DOHH2 (cell line): ENCODE results near the gene DYDC2.

Source experiments
- H3F3A ChIP-seq: fragments of 200-600 bp; sonication (generic), shearing (Covaris generic); 2 replicates; pipeline ENCODE4 v1.6.0; 2016; ENCODE audit warnings: antibody characterized with exemption, mild to moderate bottlenecking; ENCODE audit not compliant: control insufficient read depth, insufficient read depth
- H3K27ac ChIP-seq: fragments of 200-600 bp; sonication (generic); 2 replicates; pipeline ENCODE4 v1.5.1; 2014; ENCODE audit warnings: low read depth, mild to moderate bottlenecking, low read length, moderate library complexity
- H3K27me3 ChIP-seq: fragments of 200-600 bp; sonication (generic); 2 replicates; pipeline ENCODE4 v1.6.1; 2014; ENCODE audit warnings: mild to moderate bottlenecking, low read length, mixed read lengths; ENCODE audit not compliant: control insufficient read depth
- H3K36me3 ChIP-seq: fragments of 200-600 bp; sonication (generic); 2 replicates; pipeline ENCODE4 v1.6.1; 2014; ENCODE audit warnings: mild to moderate bottlenecking, low read length, moderate library complexity, mixed read lengths; ENCODE audit not compliant: control insufficient read depth
- H3K4me1 ChIP-seq: fragments of 200-600 bp; sonication (generic); 2 replicates; pipeline ENCODE4 v1.6.1; 2014; ENCODE audit warnings: mild to moderate bottlenecking, low read length, mixed read lengths; ENCODE audit not compliant: control insufficient read depth
- H3K4me2 ChIP-seq: fragments of 200-600 bp; sonication (generic); 2 replicates; pipeline ENCODE4 v1.6.0; 2014; ENCODE audit warnings: mild to moderate bottlenecking, low read length, moderate library complexity
- H3K4me3 ChIP-seq: fragments of 200-600 bp; sonication (generic); 2 replicates; pipeline ENCODE4 v1.5.1; 2014; ENCODE audit warnings: mild to moderate bottlenecking, low read length, mixed read lengths
- H3K79me2 ChIP-seq: fragments of 200-600 bp; sonication (generic); 2 replicates; pipeline ENCODE4 v1.6.1; 2014; ENCODE audit warnings: mild to moderate bottlenecking, low read length, mixed read lengths; ENCODE audit not compliant: control insufficient read depth
- H3K9me2 ChIP-seq: fragments of 200-600 bp; sonication (generic); replicated peaks from 2 replicates; pipeline ENCODE4 v1.6.1; 2014; ENCODE audit warnings: mild to moderate bottlenecking, low read length, mixed read lengths; ENCODE audit not compliant: control insufficient read depth
- H3K9me3 ChIP-seq: fragments of 200-600 bp; sonication (generic); 2 replicates; pipeline ENCODE4 v1.6.1; 2014; ENCODE audit warnings: antibody characterized with exemption, low read length, mixed read lengths; ENCODE audit not compliant: control insufficient read depth, insufficient read depth
- H4K20me1 ChIP-seq: fragments of 200-600 bp; sonication (generic); 2 replicates; pipeline ENCODE4 v1.6.0; 2014; ENCODE audit warnings: low read depth, mild to moderate bottlenecking, antibody characterized with exemption, low read length, moderate library complexity; ENCODE audit not compliant: control insufficient read depth, insufficient read depth
- EZH2phosphoT487 ChIP-seq: fragments of 200-600 bp; sonication (generic); IDR thresholded peaks from 2 replicates; pipeline ENCODE4 v1.6.1; 2017; ENCODE audit warnings: borderline replicate concordance, mild to moderate bottlenecking, antibody characterized with exemption, low read length, moderate library complexity, mixed read lengths
- TF ChIP-seq, protein P1 (sequence below): fragments of 200-600 bp; sonication (generic); IDR thresholded peaks from one replicate; pipeline ENCODE4 v1.5.1; 2014; ENCODE audit warnings: antibody characterized with exemption, mild to moderate bottlenecking, low read depth, low read length; ENCODE audit not compliant: poor library complexity, severe bottlenecking

The DYDC2 gene

DNA sequence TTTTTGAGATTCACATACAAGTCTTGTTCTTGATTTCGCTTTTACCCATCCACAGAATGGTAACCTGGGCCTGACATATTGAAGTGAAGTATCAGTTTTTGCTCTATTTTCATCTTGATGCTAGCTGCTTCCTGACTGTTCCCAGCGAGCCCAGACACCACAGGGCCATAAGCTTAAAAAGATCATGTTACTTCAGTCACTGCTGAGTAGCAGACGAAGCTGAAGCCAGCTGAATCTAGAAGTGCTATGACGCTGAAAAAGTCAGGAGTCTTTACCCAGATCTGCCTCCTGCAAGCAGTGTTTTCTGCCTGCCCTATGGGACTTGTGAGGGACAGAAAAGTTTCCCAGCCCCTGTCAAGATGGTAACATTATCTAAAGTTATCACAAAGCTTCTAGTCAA lies 49.0 kb downstream of the DYDC2 start:
- H3K27me3 ChIP-seq: peaks cover 8% of the 10 kb centered on the region
- TF ChIP-seq EZH2phosphoT487: no peak
- TF ChIP-seq, protein P1, sequence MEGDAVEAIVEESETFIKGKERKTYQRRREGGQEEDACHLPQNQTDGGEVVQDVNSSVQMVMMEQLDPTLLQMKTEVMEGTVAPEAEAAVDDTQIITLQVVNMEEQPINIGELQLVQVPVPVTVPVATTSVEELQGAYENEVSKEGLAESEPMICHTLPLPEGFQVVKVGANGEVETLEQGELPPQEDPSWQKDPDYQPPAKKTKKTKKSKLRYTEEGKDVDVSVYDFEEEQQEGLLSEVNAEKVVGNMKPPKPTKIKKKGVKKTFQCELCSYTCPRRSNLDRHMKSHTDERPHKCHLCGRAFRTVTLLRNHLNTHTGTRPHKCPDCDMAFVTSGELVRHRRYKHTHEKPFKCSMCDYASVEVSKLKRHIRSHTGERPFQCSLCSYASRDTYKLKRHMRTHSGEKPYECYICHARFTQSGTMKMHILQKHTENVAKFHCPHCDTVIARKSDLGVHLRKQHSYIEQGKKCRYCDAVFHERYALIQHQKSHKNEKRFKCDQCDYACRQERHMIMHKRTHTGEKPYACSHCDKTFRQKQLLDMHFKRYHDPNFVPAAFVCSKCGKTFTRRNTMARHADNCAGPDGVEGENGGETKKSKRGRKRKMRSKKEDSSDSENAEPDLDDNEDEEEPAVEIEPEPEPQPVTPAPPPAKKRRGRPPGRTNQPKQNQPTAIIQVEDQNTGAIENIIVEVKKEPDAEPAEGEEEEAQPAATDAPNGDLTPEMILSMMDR: no peak
- H3K27ac ChIP-seq: no peak overlapping the region

DNA sequence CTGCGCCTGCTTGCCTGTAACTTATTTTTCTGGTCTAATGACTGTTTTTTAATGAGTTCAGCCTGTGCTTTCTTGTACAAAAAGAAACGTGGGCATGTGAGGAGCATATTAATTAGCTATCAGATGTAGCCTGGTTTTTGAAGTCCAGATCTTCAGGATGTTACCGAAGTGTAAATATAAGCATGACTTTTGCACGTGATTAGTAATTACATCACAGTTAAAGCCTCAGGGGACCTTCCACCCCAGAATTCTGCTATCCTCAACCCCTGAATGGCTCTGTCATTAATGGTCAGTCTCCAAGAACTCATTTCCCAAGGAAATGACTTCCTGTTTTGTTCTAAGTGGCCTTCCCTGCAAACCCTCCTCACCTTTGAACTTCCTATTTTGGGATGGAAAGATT lies 49.6 kb downstream of the DYDC2 start:
- H3K4me2 ChIP-seq: no peak overlapping the region
- TF ChIP-seq, protein P1: no peak
- TF ChIP-seq EZH2phosphoT487: no peak

More for the DNA sequence above, 49.0 kb downstream of the DYDC2 start:
- Histone ChIP-seq H4K20me1 (no peaks in the 10 kb centered on the region), H3K36me3 (no peaks in the 10 kb centered on the region), H3K79me2 (no peaks in the 10 kb centered on the region), H3F3A (no peaks in the 10 kb centered on the region), H3K9me3 (no peaks in the 10 kb centered on the region), H3K4me2 (no peak overlapping the region), H3K4me1 (peaks cover 15% of the 10 kb centered on the region), H3K9me2 (no peaks in the 10 kb centered on the region), H3K4me3 (no peak overlapping the region)

DNA sequence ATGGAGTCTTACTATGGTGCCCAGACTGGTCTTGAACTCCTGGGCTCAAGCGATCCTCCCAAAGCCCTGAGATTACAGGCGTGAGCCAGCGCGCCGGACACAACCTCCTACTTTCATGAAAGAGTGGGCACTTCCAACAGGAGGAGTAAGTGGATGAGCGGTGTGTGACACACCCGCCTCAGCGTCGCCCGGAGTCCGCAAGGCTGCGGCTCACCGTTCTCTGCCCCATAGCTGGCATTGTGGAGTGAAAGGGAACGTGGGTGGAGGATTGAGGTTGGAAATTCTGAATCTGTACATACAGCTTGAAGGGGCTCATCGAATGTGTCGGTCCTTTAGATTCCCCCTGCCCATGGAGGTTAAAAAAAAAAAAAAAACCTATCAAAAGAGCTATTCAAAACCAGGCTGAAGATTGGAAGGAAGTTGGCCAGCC lies 51.2 kb downstream of the DYDC2 start:
- no peak overlapping the region for H3K27ac ChIP-seq
- H3K36me3 ChIP-seq: no peaks in the 10 kb centered on the region
- H3K4me3 ChIP-seq: peak overlapping the region; percentile 78
- no peaks in the 10 kb centered on the region for H3K79me2 ChIP-seq
- H3K9me2 ChIP-seq: no peaks in the 10 kb centered on the region
- H3K4me1 ChIP-seq: peaks cover 15% of the 10 kb centered on the region
- H3K4me2 ChIP-seq: peak overlapping the region; percentile 88
- no peaks in the 10 kb centered on the region for H3K9me3 ChIP-seq
- H3F3A ChIP-seq: no peaks in the 10 kb centered on the region
- TF ChIP-seq, protein P1: no peak
- TF ChIP-seq EZH2phosphoT487: no peak
- peaks cover 8% of the 10 kb centered on the region for H3K27me3 ChIP-seq
- H4K20me1 ChIP-seq: no peaks in the 10 kb centered on the region

More for the DNA sequence above, 49.6 kb downstream of the DYDC2 start:
- Histone ChIP-seq H4K20me1 (no peaks in the 10 kb centered on the region), H3K9me2 (no peaks in the 10 kb centered on the region), H3K36me3 (no peaks in the 10 kb centered on the region), H3K27ac (no peak overlapping the region), H3K27me3 (peaks cover 8% of the 10 kb centered on the region), H3K9me3 (no peaks in the 10 kb centered on the region), H3K4me3 (no peak overlapping the region), H3K79me2 (no peaks in the 10 kb centered on the region), H3K4me1 (peaks cover 15% of the 10 kb centered on the region), H3F3A (no peaks in the 10 kb centered on the region)
